HepG2 (cell line): Measurements from ENCODE around the gene TRAPPC12. TPM values are rescaled to one million over a fixed set of nuclear protein-coding genes. Genes with fewer than 3 reads are reported as not detected.

Experiments used
- AGO2 ChIP-seq: fragments of 200-400 bp; formaldehyde crosslinking; optimal IDR thresholded peaks from 2 replicates; pipeline ENCODE3; 2017; ENCODE audit warnings: mild to moderate bottlenecking, low read depth, low read length, moderate library complexity
- ARNT ChIP-seq: fragments of 450-650 bp; IDR thresholded peaks from 2 replicates; pipeline ENCODE4 v1.6.1; 2017
- E2F1 ChIP-seq: sonication (generic); formaldehyde crosslinking; IDR thresholded peaks from 2 replicates; pipeline ENCODE4 v1.5.0; 2020; ENCODE audit warnings: missing genetic modification reagents
- GTF2F1 ChIP-seq: fragments of 150-350 bp; IDR thresholded peaks from 2 replicates; pipeline ENCODE4 v1.6.1; 2014; ENCODE audit warnings: low read length
- KDM6A ChIP-seq: IDR thresholded peaks from 2 replicates; pipeline ENCODE4 v1.6.1; 2016; ENCODE audit warnings: low read depth
- NFAT5 ChIP-seq: sonication (generic); formaldehyde crosslinking; IDR thresholded peaks from 2 replicates; pipeline ENCODE4 v1.4.0; 2020; ENCODE audit warnings: missing genetic modification reagents
- NFYB ChIP-seq: sonication (generic); formaldehyde crosslinking; IDR thresholded peaks from 2 replicates; pipeline ENCODE4 v1.4.0; 2020; ENCODE audit warnings: missing genetic modification reagents
- NR2F1 ChIP-seq, 2 experiments: fragments of 450-650 bp in 1 of 2; formaldehyde crosslinking in 1 of 2; IDR thresholded peaks; 2 replicates each; pipeline versions ENCODE4 v1.5.0 to v1.6.1; 2016 to 2020; ENCODE audit warnings: mild to moderate bottlenecking in 1 of 2, missing compliant biosample characterization in 1 of 2, missing genetic modification reagents in 1 of 2, moderate library complexity in 1 of 2
- ZBTB37 ChIP-seq: sonication (generic); formaldehyde crosslinking; IDR thresholded peaks from 2 replicates; pipeline ENCODE4 v1.4.0; 2020; ENCODE audit warnings: mild to moderate bottlenecking, missing genetic modification reagents
- ZNF142 ChIP-seq: sonication (generic); formaldehyde crosslinking; IDR thresholded peaks from 2 replicates; pipeline ENCODE4 v1.4.0; 2020; ENCODE audit warnings: missing genetic modification reagents
- ZNF276 ChIP-seq: sonication (generic); formaldehyde crosslinking; IDR thresholded peaks from 2 replicates; pipeline ENCODE4 v1.4.0; 2020; ENCODE audit warnings: mild to moderate bottlenecking, low read depth, missing genetic modification reagents
- ZNF83 ChIP-seq: sonication (generic); formaldehyde crosslinking; IDR thresholded peaks from 2 replicates; pipeline ENCODE4 v1.4.0; 2020; ENCODE audit warnings: missing genetic modification reagents, mild to moderate bottlenecking, borderline replicate concordance
- polyA plus RNA-seq, 8 experiments: library from polyadenylated mRNA; depleted of rRNA in 3 of 8; stranded (reverse) in 7 of 8; unstranded in 1 of 8; fragments of >200 nt; fragmentation: Illumina TruSeq in 4 of 8; extraction: Trizol in 4 of 8; gene quantifications; 2 replicates each; pipeline versions ENCODE4 v1.2.1 to v1.2.3, GENCODE V29; 2011 to 2016; ENCODE audit warnings: low read depth in 4 of 8, missing spikeins in 1 of 8, mixed read lengths in 1 of 8; ENCODE audit not compliant: insufficient read depth in 1 of 8
- total RNA-seq, 5 experiments: library from RNA; depleted of rRNA; stranded (reverse); fragments of >200 nt; fragmentation: Illumina TruSeq; extraction: Trizol; gene quantifications; 2 replicates each; pipeline ENCODE4 v1.2.3, GENCODE V29; 2016; ENCODE audit warnings: low read depth in 1 of 5

Gene TRAPPC12
- total and polyA plus RNA-seq, 2 of the 13 experiments (the other 11 are each of a cell fraction or from before 2014, with no cell fraction given), result 46.4 to 97.7 TPM

- no peak for TF ChIP-seq NFAT5 (CRISPR knock-in tag)
- no peak for TF ChIP-seq NR2F1 (CRISPR knock-in tag; IDR thresholded peaks at IDR 0.05)
- TF ChIP-seq GTF2F1, result no peak
- no peak for TF ChIP-seq ZBTB37
- peak; percentile 86 for TF ChIP-seq ZNF276 (CRISPR knock-in tag)
- no peak for TF ChIP-seq ZNF83
- peak; percentile 91 for TF ChIP-seq NFYB
- no peak; the same call in 1 of the 2 replicates for TF ChIP-seq KDM6A (CRISPR knock-in tag)
- no peak for TF ChIP-seq ARNT
- TF ChIP-seq E2F1 (CRISPR knock-in tag), result peak; percentile 63; the same call in 1 of the 2 replicates
- peak; percentile 57; the same call in 1 of the 2 replicates for TF ChIP-seq ZNF142 (CRISPR knock-in tag)
- TF ChIP-seq AGO2, result peak; percentile 85
These were observed 1.7 kb upstream of the TRAPPC12 start, which contains the start of gene EIPR1 (continued) for GRCh38 chr2:3377612-3378432.
